Measurements from ENCODE around the gene C1orf53.

GRCh38 chr1:197869490-197870077 is 32.8 kb upstream of the C1orf53 start:
- TF ChIP-seq POLR2A (IDR thresholded peaks at IDR 0.05; ENCODE audit: low read length) (no peak), GATA1 (IDR thresholded peaks at IDR 0.05; ENCODE audit: low read depth, low read length) (no peak)

Measured in erythroblast (primary cell).